Uterus (tissue), 4 donors: ENCODE results near the gene WHRN. TPM values are rescaled to one million over a fixed set of nuclear protein-coding genes. Genes with fewer than 3 reads are reported as not detected.
A peak's percentile ranks its signal among the peaks of the same experiment; 100 is the strongest.

Experiments used
- DNase-seq, 2 donors: peaks; one replicate each; pipeline ENCODE4 v3.0.0-alpha.2; 2019 to 2020
- H3K27ac ChIP-seq, 2 donors: fragments of 200-600 bp; sonication (generic); 1 replicate in 1 of 2; 2 replicates in 1 of 2; pipeline ENCODE4 v1.5.1; 2016 to 2018
- H3K27me3 ChIP-seq, 2 donors: fragments of 200-600 bp; sonication (generic); one replicate each; pipeline ENCODE4 v1.5.1; 2018 to 2019; ENCODE audit warnings: control low read depth in 1 of 2
- H3K36me3 ChIP-seq, 2 donors: fragments of 200-600 bp; sonication (generic); one replicate each; pipeline ENCODE4 v1.5.1; 2019; ENCODE audit warnings: control low read depth in 1 of 2
- H3K4me1 ChIP-seq, 2 donors: fragments of 200-600 bp; sonication (generic); one replicate each; pipeline ENCODE4 v1.5.1; 2018 to 2019; ENCODE audit warnings: control low read depth in 1 of 2
- H3K4me3 ChIP-seq, 2 donors: fragments of 200-600 bp; sonication (generic); 1 replicate in 1 of 2; 2 replicates in 1 of 2; pipeline ENCODE4 v1.5.1; 2018 to 2019; ENCODE audit warnings: mild to moderate bottlenecking in 1 of 2
- H3K9me3 ChIP-seq, 2 donors: fragments of 200-600 bp; sonication (generic); one replicate each; pipeline ENCODE4 v1.5.1; 2019; ENCODE audit warnings: control low read depth in 1 of 2
- CTCF ChIP-seq, 4 experiments: fragments of 200-600 bp in 2 of 4; fragments of 450-650 bp in 2 of 4; sonication (generic) in 2 of 4; IDR thresholded peaks; one replicate each; pipeline ENCODE4 v1.5.1; 2016 to 2019; ENCODE audit warnings: antibody characterized with exemption in 4 of 4, mild to moderate bottlenecking in 2 of 4, moderate library complexity in 1 of 4
- POLR2A ChIP-seq, 2 donors: fragments of 450-650 bp; IDR thresholded peaks; one replicate each; pipeline ENCODE4 v1.6.1; 2016; ENCODE audit warnings: antibody characterized with exemption in 2 of 2, mild to moderate bottlenecking in 1 of 2, moderate library complexity in 1 of 2
- intact Hi-C: fragments of 100-400 bp; cut with DNase I; formaldehyde crosslinking; loops from one replicate; pipeline ENCODE4 v1.15.1; 2023; ENCODE audit warnings: low total_unique reads
- total RNA-seq, 4 donors: library from RNA; depleted of rRNA in 3 of 4; stranded (reverse); fragments of >200 nt in 3 of 4; gene quantifications; one replicate each; pipeline versions ENCODE4 v1.1.0 to v1.2.4, GENCODE V29; 2014 to 2023
- donor health status: DM: yes; HTN: yes; CAD: no.

Gene WHRN
- total RNA-seq, result 10 to 100 TPM in 2 of 4 donors, 1 to 10 TPM in 2; 4.0 to 32.3 (median 20.2) TPM

GRCh38 chr9:114505187-114506081 lies at the start of gene WHRN:
WHRN (minus strand) TSS chr9:114505473; CDS start chr9:114504801, 672 bp downstream.
- H3K27me3 ChIP-seq, result no peaks in the 10 kb centered on the region
- peak within 1 kb of the TSS; percentile 52 to 70 for H3K4me3 ChIP-seq
- DNase-seq, result peak; percentile 94
- no peaks in the 10 kb centered on the region for H3K4me1 ChIP-seq
- intact Hi-C loops, result no loop called here
- H3K9me3 ChIP-seq, result no peaks in the 10 kb centered on the region
- peak within 1 kb of the TSS; percentile 78 to 80 for H3K27ac ChIP-seq
- H3K36me3 ChIP-seq, result no peaks in the 10 kb centered on the region
- peak in 1 of 4 experiments; percentile 25 for TF ChIP-seq CTCF (IDR thresholded peaks at IDR 0.05)
- TF ChIP-seq POLR2A (IDR thresholded peaks at IDR 0.05), result peak; percentile 25 to 79

- Histone ChIP-seq H3K36me3 (no peaks in the 10 kb centered on the region), H3K4me3 (no peak overlapping the region), H3K4me1 (no peaks in the 10 kb centered on the region), H3K27me3 (no peaks in the 10 kb centered on the region), H3K9me3 (no peaks in the 10 kb centered on the region), H3K27ac (no peak overlapping the region)
- DNase-seq, result no peak
- TF ChIP-seq POLR2A (IDR thresholded peaks at IDR 0.05), result no peak
- intact Hi-C loops, result no loop called here
Measured at GRCh38 chr9:114553202-114553601, 47.9 kb upstream of the WHRN start.

- no peaks in the 10 kb centered on the region for H3K9me3 ChIP-seq
- TF ChIP-seq POLR2A (IDR thresholded peaks at IDR 0.05) (no peak), CTCF (IDR thresholded peaks at IDR 0.05) (no peak)
- H3K36me3 ChIP-seq, result no peaks in the 10 kb centered on the region
- intact Hi-C loops, result no loop called here
- no peak overlapping the region for H3K4me3 ChIP-seq
- H3K27me3 ChIP-seq, result no peaks in the 10 kb centered on the region
- peak in 1 of 2 donors; percentile 16 for DNase-seq
- no peaks in the 10 kb centered on the region for H3K4me1 ChIP-seq
- peak overlapping the region; percentile 72 to 76 for H3K27ac ChIP-seq
Measured at GRCh38 chr9:114552706-114553105, 47.4 kb upstream of the WHRN start.

GRCh38 chr9:114551750-114552685 lies 46.7 kb upstream of the WHRN start:
- TF ChIP-seq POLR2A (IDR thresholded peaks at IDR 0.05), result no peak
- no peak for TF ChIP-seq CTCF (IDR thresholded peaks at IDR 0.05)
- intact Hi-C loops, result no loop called here
- Histone ChIP-seq H3K4me1 (no peaks in the 10 kb centered on the region), H3K4me3 (no peak overlapping the region), H3K36me3 (no peaks in the 10 kb centered on the region), H3K9me3 (no peaks in the 10 kb centered on the region), H3K27me3 (no peaks in the 10 kb centered on the region), H3K27ac (peak overlapping the region; percentile 74 to 76)
- DNase-seq, result peak; percentile 74 to 88

- Histone ChIP-seq H3K27me3 (no peaks in the 10 kb centered on the region), H3K36me3 (no peaks in the 10 kb centered on the region), H3K27ac (no peak overlapping the region), H3K4me3 (no peak overlapping the region), H3K9me3 (no peaks in the 10 kb centered on the region), H3K4me1 (no peaks in the 10 kb centered on the region)
- TF ChIP-seq CTCF (IDR thresholded peaks at IDR 0.05), result no peak
- TF ChIP-seq POLR2A (IDR thresholded peaks at IDR 0.05), result no peak
- no peak for DNase-seq
- intact Hi-C loops, result no loop called here
Measured at GRCh38 chr9:114549697-114550330, 44.5 kb upstream of the WHRN start.
